GM18502 (cell line): Measurements from ENCODE around the gene MMP13.
"Not testable (repeated sequence)": the region's sequence is repeated elsewhere in the genome, so short reads cannot be mapped to it uniquely, and the experiment has no call there.

Experiments used
- ATAC-seq: cut with Tn5 transposase; IDR thresholded peaks from one replicate; pipeline ENCODE4 v1.9.1; 2021; ENCODE audit warnings: mild to moderate bottlenecking; ENCODE audit not compliant: unreplicated experiment, poor library complexity

Gene MMP13

GRCh38 chr11:102905848-102906247, 49.7 kb downstream of the MMP13 start:
- not testable (repeated sequence) for ATAC-seq

- not testable (repeated sequence) for ATAC-seq
These were observed 51.6 kb downstream of the MMP13 start for GRCh38 chr11:102903895-102904294.

GRCh38 chr11:102900346-102900745, 55.2 kb downstream of the MMP13 start:
- no peak for ATAC-seq
